ENCODE measurements around the gene GIPC1. TPM values are rescaled to one million over a fixed set of nuclear protein-coding genes. Genes with fewer than 3 reads are reported as not detected.

Gene GIPC1
- total RNA-seq, 1 donor from 2014 or later: 45.5 TPM

GRCh38 chr19:14450168-14450874, 45.6 kb downstream of the GIPC1 start:
- Histone ChIP-seq H3K9me3 (replicated peaks) (no peaks in the 10 kb centered on the region), H3K4me3 (no peak overlapping the region), H3K27me3 (ENCODE audit: low read depth) (no peaks in the 10 kb centered on the region), H3K27ac (replicated peaks) (no peak overlapping the region), H3K4me1 (no peaks in the 10 kb centered on the region), H3K36me3 (peaks cover 100% of the 10 kb centered on the region)
- TF ChIP-seq, protein P1, sequence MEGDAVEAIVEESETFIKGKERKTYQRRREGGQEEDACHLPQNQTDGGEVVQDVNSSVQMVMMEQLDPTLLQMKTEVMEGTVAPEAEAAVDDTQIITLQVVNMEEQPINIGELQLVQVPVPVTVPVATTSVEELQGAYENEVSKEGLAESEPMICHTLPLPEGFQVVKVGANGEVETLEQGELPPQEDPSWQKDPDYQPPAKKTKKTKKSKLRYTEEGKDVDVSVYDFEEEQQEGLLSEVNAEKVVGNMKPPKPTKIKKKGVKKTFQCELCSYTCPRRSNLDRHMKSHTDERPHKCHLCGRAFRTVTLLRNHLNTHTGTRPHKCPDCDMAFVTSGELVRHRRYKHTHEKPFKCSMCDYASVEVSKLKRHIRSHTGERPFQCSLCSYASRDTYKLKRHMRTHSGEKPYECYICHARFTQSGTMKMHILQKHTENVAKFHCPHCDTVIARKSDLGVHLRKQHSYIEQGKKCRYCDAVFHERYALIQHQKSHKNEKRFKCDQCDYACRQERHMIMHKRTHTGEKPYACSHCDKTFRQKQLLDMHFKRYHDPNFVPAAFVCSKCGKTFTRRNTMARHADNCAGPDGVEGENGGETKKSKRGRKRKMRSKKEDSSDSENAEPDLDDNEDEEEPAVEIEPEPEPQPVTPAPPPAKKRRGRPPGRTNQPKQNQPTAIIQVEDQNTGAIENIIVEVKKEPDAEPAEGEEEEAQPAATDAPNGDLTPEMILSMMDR (IDR thresholded peaks at IDR 0.05; ENCODE audit: borderline replicate concordance): no peak
- intact Hi-C loops (cut with micrococcal nuclease): no loop called here
- no peak for DNase-seq

DNA sequence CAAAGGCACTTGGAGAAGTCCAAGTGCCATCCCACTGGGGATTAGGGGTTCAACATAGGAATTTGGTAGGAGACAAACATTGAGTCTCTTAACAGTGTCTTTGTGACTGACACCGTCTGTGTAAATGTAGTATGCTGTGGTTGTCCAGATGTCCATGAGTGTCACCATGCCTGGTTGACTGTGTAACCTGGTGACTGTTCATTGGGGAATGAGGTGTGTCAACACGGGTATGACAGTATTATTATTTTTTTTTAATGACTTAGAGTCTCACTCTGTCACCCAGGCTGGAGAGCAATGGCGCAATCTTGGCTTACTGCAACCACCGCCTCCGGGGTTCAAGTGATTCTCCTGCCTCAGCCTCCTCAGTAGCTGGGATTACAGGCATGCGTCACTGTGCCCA, 46.6 kb downstream of the GIPC1 start:
- Histone ChIP-seq H3K4me1 (no peaks in the 10 kb centered on the region), H3K36me3 (peaks cover 100% of the 10 kb centered on the region), H3K27me3 (ENCODE audit: low read depth) (no peaks in the 10 kb centered on the region), H3K9me3 (replicated peaks) (no peaks in the 10 kb centered on the region), H3K4me3 (no peak overlapping the region), H3K27ac (replicated peaks) (no peak overlapping the region)
- intact Hi-C loops (cut with micrococcal nuclease): no loop called here
- TF ChIP-seq, protein P1 (IDR thresholded peaks at IDR 0.05; ENCODE audit: borderline replicate concordance): no peak
- DNase-seq: no peak

- peaks cover 100% of the 10 kb centered on the region for H3K36me3 ChIP-seq
- H3K9me3 ChIP-seq (replicated peaks): no peaks in the 10 kb centered on the region
- intact Hi-C loops (cut with micrococcal nuclease): no loop called here
- no peaks in the 10 kb centered on the region for H3K27me3 ChIP-seq (ENCODE audit: low read depth)
- no peak overlapping the region for H3K4me3 ChIP-seq
- no peak for DNase-seq
- TF ChIP-seq, protein P1 (IDR thresholded peaks at IDR 0.05; ENCODE audit: borderline replicate concordance): no peak
- peaks cover 1% of the 10 kb centered on the region for H3K4me1 ChIP-seq
- no peak overlapping the region for H3K27ac ChIP-seq (replicated peaks)
Observed at GRCh38 chr19:14446336-14447036, 49.4 kb downstream of the GIPC1 start.

DNA sequence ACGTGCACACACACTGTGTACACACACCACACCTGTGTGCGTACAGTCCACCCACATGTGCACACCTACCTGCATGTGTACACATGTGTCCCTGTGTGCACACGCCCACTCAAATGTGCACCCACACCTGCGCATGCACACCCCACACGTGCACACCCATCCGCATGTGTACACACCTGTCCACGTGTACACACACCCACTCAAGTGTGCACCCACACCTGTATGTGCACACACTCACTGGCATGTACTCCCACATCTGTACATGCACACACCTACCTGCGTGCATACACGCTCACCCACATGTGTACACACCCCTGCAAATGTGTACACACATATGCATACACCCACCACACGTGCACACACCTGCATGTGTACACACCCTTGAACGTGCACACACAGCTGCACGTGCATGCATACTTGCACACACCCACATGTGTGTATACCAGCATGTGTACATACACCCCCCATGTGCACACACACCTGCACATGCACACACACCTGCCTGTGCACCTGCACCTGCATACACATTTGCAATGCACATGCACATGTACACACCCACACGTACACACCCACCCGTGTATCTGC, 52.2 kb downstream of the GIPC1 start:
- Histone ChIP-seq H3K36me3 (peaks cover 78% of the 10 kb centered on the region), H3K9me3 (replicated peaks) (no peaks in the 10 kb centered on the region), H3K27ac (replicated peaks) (no peak overlapping the region), H3K4me1 (peaks cover 29% of the 10 kb centered on the region), H3K4me3 (no peak overlapping the region), H3K27me3 (ENCODE audit: low read depth) (no peaks in the 10 kb centered on the region)
- TF ChIP-seq, protein P1 (IDR thresholded peaks at IDR 0.05; ENCODE audit: borderline replicate concordance): no peak
- no peak for DNase-seq
- intact Hi-C loops (cut with micrococcal nuclease): no loop called here

DNA sequence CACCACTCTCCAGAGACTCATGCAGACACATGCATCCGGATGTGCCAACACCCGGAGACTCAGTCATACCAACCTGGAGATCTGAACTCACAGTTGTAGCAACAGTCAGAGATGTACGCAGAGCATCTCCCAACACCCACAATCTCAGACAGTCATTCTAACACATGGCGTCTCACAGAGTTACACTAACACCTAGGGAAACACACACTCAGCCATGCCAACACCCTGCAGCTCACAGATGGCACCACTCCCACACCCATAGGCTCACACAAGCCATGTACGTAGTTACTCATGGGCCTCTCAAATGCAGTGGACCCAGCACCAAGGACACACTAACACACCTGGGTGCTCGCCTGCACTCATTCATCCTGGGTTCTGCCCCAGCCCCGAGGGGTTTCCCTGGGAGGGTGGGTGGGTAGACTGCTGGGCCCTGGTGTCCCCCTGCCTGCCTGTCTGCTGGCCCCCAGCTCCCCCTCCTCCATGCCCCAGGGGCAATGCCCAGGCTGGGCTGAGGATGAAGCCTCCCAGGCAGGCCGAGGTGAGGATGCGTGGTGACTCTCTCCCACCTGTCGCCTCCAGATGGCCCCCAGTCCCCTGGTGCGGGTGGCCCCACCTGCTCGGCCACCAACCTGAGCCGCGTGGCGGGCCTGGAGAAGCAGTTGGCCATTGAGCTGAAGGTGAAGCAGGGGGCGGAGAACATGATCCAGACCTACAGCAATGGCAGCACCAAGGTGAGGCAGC, 52.9 kb downstream of the GIPC1 start:
- Histone ChIP-seq H3K9me3 (replicated peaks) (no peaks in the 10 kb centered on the region), H3K27ac (replicated peaks) (no peak overlapping the region), H3K4me3 (no peak overlapping the region), H3K4me1 (peaks cover 35% of the 10 kb centered on the region), H3K36me3 (peaks cover 71% of the 10 kb centered on the region), H3K27me3 (ENCODE audit: low read depth) (no peaks in the 10 kb centered on the region)
- TF ChIP-seq, protein P1 (IDR thresholded peaks at IDR 0.05; ENCODE audit: borderline replicate concordance): no peak
- DNase-seq: no peak
- intact Hi-C loops (cut with micrococcal nuclease): no loop called here

All from left ventricle myocardium inferior (tissue), 1 donor.